Mesenchymal stem cell (in vitro differentiated cells and primary cell): Measurements from ENCODE around the gene SNX25.
"Not testable (repeated sequence)": the region's sequence is repeated elsewhere in the genome, so short reads cannot be mapped to it uniquely, and the experiment has no call there.

Experiments used
- DNase-seq: peaks from one replicate; pipeline ENCODE4 v3.0.0-alpha.2; 2013
- H2AFZ ChIP-seq: one replicate; pipeline ENCODE4 v1.6.1; 2013; ENCODE audit warnings: low read depth, mild to moderate bottlenecking, control low read depth, inconsistent platforms, low read length, moderate library complexity
- H2AK5ac ChIP-seq: 2 replicates; pipeline ENCODE4 v1.6.1; 2013; ENCODE audit warnings: low read length, moderate library complexity, mild to moderate bottlenecking, inconsistent platforms; ENCODE audit not compliant: severe bottlenecking
- H2BK120ac ChIP-seq: one replicate; pipeline ENCODE4 v1.6.1; 2013; ENCODE audit warnings: low read depth, mild to moderate bottlenecking, inconsistent platforms, low read length, moderate library complexity
- H2BK12ac ChIP-seq, 2 experiments: one replicate each; pipeline ENCODE4 v1.6.1; 2013; ENCODE audit warnings: inconsistent platforms in 2 of 2, low read length in 2 of 2, mild to moderate bottlenecking in 2 of 2, moderate library complexity in 2 of 2, control low read depth in 1 of 2
- H2BK15ac ChIP-seq: one replicate; pipeline ENCODE4 v1.6.1; 2013; ENCODE audit warnings: mild to moderate bottlenecking, low read depth, inconsistent platforms; ENCODE audit not compliant: poor library complexity, severe bottlenecking
- H2BK5ac ChIP-seq: 2 replicates; pipeline ENCODE4 v1.6.1; 2013; ENCODE audit warnings: low read depth, mild to moderate bottlenecking, low read length, control low read depth, inconsistent platforms; ENCODE audit not compliant: poor library complexity, severe bottlenecking
- H3K14ac ChIP-seq, 2 experiments: one replicate each; pipeline ENCODE4 v1.6.1; 2013; ENCODE audit warnings: inconsistent platforms in 2 of 2, low read length in 2 of 2, control low read depth in 1 of 2, mild to moderate bottlenecking in 1 of 2, moderate library complexity in 1 of 2
- H3K18ac ChIP-seq, 2 experiments: one replicate each; pipeline ENCODE4 v1.6.1; 2013; ENCODE audit warnings: inconsistent platforms in 2 of 2, low read length in 2 of 2, control low read depth in 1 of 2, low read depth in 1 of 2, mild to moderate bottlenecking in 1 of 2
- H3K23ac ChIP-seq, 2 experiments: one replicate each; pipeline ENCODE4 v1.6.1; 2013; ENCODE audit warnings: inconsistent platforms in 2 of 2, low read length in 2 of 2, mild to moderate bottlenecking in 2 of 2, moderate library complexity in 2 of 2, control low read depth in 1 of 2
- H3K27ac ChIP-seq: 2 replicates; pipeline ENCODE4 v1.5.1; 2013; ENCODE audit warnings: mild to moderate bottlenecking, moderate library complexity, low read length, control low read depth, inconsistent platforms; ENCODE audit not compliant: poor library complexity, severe bottlenecking
- H3K27me3 ChIP-seq, 2 experiments: 2 replicates each; pipeline versions ENCODE4 v1.6.1 to v1.7.0; 2013; ENCODE audit warnings: low read length in 2 of 2, mild to moderate bottlenecking in 2 of 2, moderate library complexity in 2 of 2, control low read depth in 1 of 2, inconsistent platforms in 1 of 2; ENCODE audit not compliant: control insufficient read depth in 1 of 2, insufficient read depth in 1 of 2
- H3K36me3 ChIP-seq, 2 experiments: 2 replicates each; pipeline versions ENCODE4 v1.6.1 to v1.7.0; 2013; ENCODE audit warnings: low read length in 2 of 2, control low read depth in 1 of 2, inconsistent platforms in 1 of 2, low read depth in 1 of 2, mild to moderate bottlenecking in 1 of 2; ENCODE audit not compliant: insufficient read depth in 2 of 2, control insufficient read depth in 1 of 2
- H3K4ac ChIP-seq, 2 experiments: one replicate each; pipeline ENCODE4 v1.6.1; 2013; ENCODE audit warnings: inconsistent platforms in 2 of 2, low read length in 2 of 2, mild to moderate bottlenecking in 2 of 2, moderate library complexity in 2 of 2, control low read depth in 1 of 2, low read depth in 1 of 2
- H3K4me1 ChIP-seq: 2 replicates; pipeline ENCODE4 v1.6.1; 2013; ENCODE audit warnings: low read depth, low read length, control low read depth; ENCODE audit not compliant: control insufficient read depth, insufficient read depth
- H3K4me2 ChIP-seq: 2 replicates; pipeline ENCODE4 v1.6.1; 2013; ENCODE audit warnings: low read length, mild to moderate bottlenecking, inconsistent platforms; ENCODE audit not compliant: poor library complexity, severe bottlenecking
- H3K4me3 ChIP-seq, 2 experiments: 2 replicates each; pipeline versions ENCODE4 v1.5.1 to v1.7.0; 2013; ENCODE audit warnings: low read length in 2 of 2, mild to moderate bottlenecking in 2 of 2, control low read depth in 1 of 2, low read depth in 1 of 2; ENCODE audit not compliant: insufficient read depth in 1 of 2
- H3K79me1 ChIP-seq: replicated peaks from 2 replicates; pipeline ENCODE4 v1.6.1; 2013; ENCODE audit warnings: mild to moderate bottlenecking, control low read depth, low read length, inconsistent platforms; ENCODE audit not compliant: poor library complexity, severe bottlenecking
- H3K9ac ChIP-seq: 2 replicates; pipeline ENCODE4 v1.7.0; 2013; ENCODE audit warnings: mild to moderate bottlenecking, low read length, moderate library complexity
- H3K9me3 ChIP-seq: 2 replicates; pipeline ENCODE4 v1.7.0; 2013; ENCODE audit warnings: mild to moderate bottlenecking, low read length; ENCODE audit not compliant: control insufficient read depth
- H4K8ac ChIP-seq: one replicate; pipeline ENCODE4 v1.6.1; 2013; ENCODE audit warnings: inconsistent platforms, mild to moderate bottlenecking, low read length, moderate library complexity
- H4K91ac ChIP-seq: one replicate; pipeline ENCODE4 v1.6.1; 2013; ENCODE audit warnings: mild to moderate bottlenecking, low read length, inconsistent platforms
- WGBS: methylation state at CpG from one replicate; pipeline ENCODE4 v1.1.7; 2013; ENCODE audit warnings: mixed read lengths; 5-methylcytosine and 5-hydroxymethylcytosine counted together

The SNX25 gene

DNA sequence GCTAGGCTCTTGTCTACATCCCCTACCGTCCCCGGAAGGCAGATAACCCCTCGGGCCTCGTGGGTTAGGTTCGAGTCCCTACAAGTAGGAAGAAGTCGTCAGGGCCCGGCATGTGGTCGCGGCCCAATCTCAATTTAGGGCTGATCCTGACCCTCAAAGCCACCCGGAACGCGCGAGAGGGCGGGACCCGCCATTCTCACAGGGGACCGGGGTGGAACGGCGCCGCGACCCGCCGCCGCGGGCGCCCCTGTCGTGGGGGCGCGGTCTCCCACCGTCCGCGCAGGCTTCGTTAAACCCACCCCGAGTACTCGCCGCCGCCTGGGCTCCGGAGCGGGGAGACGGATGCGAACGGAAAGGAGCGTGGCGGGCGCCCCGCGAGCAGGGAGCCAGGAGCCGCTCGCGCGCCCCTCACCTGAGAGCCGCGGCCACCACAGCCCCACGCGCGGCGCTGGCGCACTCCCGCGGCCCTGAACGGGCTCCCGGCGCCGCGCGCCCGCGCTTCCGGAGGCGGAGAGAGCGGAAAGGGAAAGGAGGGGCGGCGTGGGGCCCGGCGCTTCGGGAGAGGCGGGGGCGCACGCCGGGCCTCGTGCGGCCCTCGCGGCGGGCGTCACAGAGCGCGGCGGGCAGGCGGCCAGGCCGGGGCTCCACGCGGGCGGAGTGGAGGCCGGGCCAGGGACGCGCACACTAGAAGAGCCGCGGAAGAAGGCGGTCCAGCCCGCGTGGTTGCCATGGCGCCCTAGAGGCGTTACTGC is 5.7 kb upstream of the SNX25 start, which contains the start of gene CFAP97:
TSS of gene CFAP97 (minus strand) at position 515 of the 752 bp plus-strand sequence. CDS start 12,804 bp downstream, outside the sequence.
- peaks cover 0 to 4% of the 10 kb centered on the region in 2 experiments for H3K36me3 ChIP-seq
- H4K91ac ChIP-seq: peak within 1 kb of the TSS; percentile 94
- peak; percentile 93 for DNase-seq
- H2BK5ac ChIP-seq: peak within 1 kb of the TSS; percentile 67
- H3K9me3 ChIP-seq: no peaks in the 10 kb centered on the region
- H3K4ac ChIP-seq: peak within 1 kb of the TSS; percentile 80 to 82
- peak within 1 kb of the TSS; percentile 83 for H2BK120ac ChIP-seq
- peak within 1 kb of the TSS in 1 of 2 experiments; percentile 51 for H3K14ac ChIP-seq
- H3K23ac ChIP-seq: no peak within 1 kb of the TSS
- H4K8ac ChIP-seq: peak within 1 kb of the TSS; percentile 95
- peak within 1 kb of the TSS; percentile 46 for H2AFZ ChIP-seq
- H3K4me1 ChIP-seq: peaks cover 10% of the 10 kb centered on the region
- peak within 1 kb of the TSS; percentile 89 to 96 for H3K18ac ChIP-seq
- under 1% methylated on average over 34 of the region's 103 CpGs for WGBS
- peak within 1 kb of the TSS; percentile 89 for H2BK15ac ChIP-seq
- peak within 1 kb of the TSS in 1 of 2 experiments; percentile 24 for H2BK12ac ChIP-seq
- H3K4me2 ChIP-seq: peak within 1 kb of the TSS; percentile 80
- peak within 1 kb of the TSS; percentile 76 to 87 for H3K4me3 ChIP-seq
- peak within 1 kb of the TSS; percentile 30 for H3K27ac ChIP-seq
- no peaks in the 10 kb centered on the region for H3K27me3 ChIP-seq
- H3K79me1 ChIP-seq: peaks cover 6% of the 10 kb centered on the region
- peak within 1 kb of the TSS; percentile 98 for H3K9ac ChIP-seq
- peak within 1 kb of the TSS; percentile 60 for H2AK5ac ChIP-seq

DNA sequence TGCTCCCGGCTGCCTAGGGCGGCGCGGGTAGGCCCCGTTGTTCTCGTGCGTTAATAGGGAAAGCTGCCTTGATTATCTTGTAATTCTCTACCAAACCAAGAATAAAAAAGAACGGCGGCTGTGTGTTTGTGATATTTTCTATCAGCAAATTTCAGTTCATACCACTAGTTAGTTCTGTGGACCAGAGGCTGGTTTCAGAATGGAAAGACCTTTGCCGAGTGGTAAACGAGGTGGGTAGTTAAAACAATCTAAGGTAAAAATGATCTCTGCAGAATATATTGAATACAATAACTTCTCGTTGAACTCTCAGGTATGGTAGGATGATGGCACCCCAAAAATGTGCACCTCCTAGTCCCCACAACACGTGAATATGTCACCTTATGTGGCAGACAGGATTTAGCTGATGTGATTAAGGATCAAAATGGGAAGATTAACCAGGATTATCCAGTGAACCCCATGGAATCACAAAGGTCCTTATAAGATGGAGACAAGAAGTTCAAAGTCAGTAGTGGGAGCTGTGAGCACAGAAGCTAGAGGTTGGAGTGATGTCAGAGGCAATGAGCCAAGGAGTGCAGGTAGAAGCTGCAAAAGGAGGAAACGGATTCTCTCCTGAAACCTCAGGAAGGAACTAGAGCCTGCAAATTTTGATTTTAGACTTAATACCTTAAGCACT is 5.0 kb upstream of the SNX25 start:
- peaks cover 0 to 4% of the 10 kb centered on the region in 2 experiments for H3K36me3 ChIP-seq
- peak overlapping the region; percentile 76 to 87 for H3K4me3 ChIP-seq
- H3K4me2 ChIP-seq: peak overlapping the region; percentile 80
- H3K27me3 ChIP-seq: no peaks in the 10 kb centered on the region
- no peaks in the 10 kb centered on the region for H3K9me3 ChIP-seq
- no peak overlapping the region for H2AK5ac ChIP-seq
- H2BK5ac ChIP-seq: no peak overlapping the region
- no peak overlapping the region for H3K14ac ChIP-seq
- no peak for DNase-seq
- peak overlapping the region; percentile 98 for H3K9ac ChIP-seq
- H3K79me1 ChIP-seq: peaks cover 3% of the 10 kb centered on the region
- no peak overlapping the region for H2AFZ ChIP-seq
- H3K27ac ChIP-seq: peak overlapping the region; percentile 30
- H2BK120ac ChIP-seq: no peak overlapping the region
- no peak overlapping the region for H3K18ac ChIP-seq
- 49% methylated on average over 2 of the region's 14 CpGs for whole genome bisulfite sequencing
- H3K4me1 ChIP-seq: peaks cover 13% of the 10 kb centered on the region
- H2BK15ac ChIP-seq: no peak overlapping the region
- H4K8ac ChIP-seq: peak overlapping the region; percentile 38
- H3K4ac ChIP-seq: no peak overlapping the region
- no peak overlapping the region for H3K23ac ChIP-seq
- peak overlapping the region in 1 of 2 experiments; percentile 6 for H2BK12ac ChIP-seq
- no peak overlapping the region for H4K91ac ChIP-seq

DNA sequence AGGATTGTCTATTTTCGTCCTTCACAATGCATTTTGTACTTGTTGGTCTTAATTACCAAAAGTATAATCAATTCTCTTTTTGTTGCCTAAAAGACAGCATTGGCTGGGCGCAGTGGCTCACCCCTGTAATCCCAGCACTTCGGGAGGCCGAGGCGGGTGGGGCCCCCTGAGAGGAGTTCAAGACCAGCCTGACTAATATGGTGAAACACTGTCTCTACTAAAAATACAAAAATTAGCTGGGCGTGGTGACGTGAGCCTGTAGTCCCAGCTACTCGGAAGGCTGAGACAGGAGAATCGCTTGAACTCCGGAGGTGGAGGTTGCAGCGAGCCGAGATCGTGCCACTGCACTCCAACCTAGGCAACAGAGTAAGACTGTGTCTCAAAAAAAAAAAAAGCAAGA is 4.3 kb upstream of the SNX25 start:
- H2BK12ac ChIP-seq, H3K4me2 ChIP-seq, H3K4ac ChIP-seq, H3K23ac ChIP-seq, DNase-seq, H2AK5ac ChIP-seq, H3K9me3 ChIP-seq, H3K79me1 ChIP-seq, H2AFZ ChIP-seq, H3K27me3 ChIP-seq, H2BK5ac ChIP-seq, H4K8ac ChIP-seq, H3K27ac ChIP-seq, H3K36me3 ChIP-seq, H2BK120ac ChIP-seq, H4K91ac ChIP-seq, H2BK15ac ChIP-seq, H3K14ac ChIP-seq, H3K18ac ChIP-seq: not testable (repeated sequence)
- Histone ChIP-seq H3K9ac (peak overlapping the region; percentile 98), H3K4me3 (peak overlapping the region in 1 of 2 experiments; percentile 87), H3K4me1 (peaks cover 13% of the 10 kb centered on the region)
- WGBS: 97% methylated on average over 13 of the region's 13 CpGs

DNA sequence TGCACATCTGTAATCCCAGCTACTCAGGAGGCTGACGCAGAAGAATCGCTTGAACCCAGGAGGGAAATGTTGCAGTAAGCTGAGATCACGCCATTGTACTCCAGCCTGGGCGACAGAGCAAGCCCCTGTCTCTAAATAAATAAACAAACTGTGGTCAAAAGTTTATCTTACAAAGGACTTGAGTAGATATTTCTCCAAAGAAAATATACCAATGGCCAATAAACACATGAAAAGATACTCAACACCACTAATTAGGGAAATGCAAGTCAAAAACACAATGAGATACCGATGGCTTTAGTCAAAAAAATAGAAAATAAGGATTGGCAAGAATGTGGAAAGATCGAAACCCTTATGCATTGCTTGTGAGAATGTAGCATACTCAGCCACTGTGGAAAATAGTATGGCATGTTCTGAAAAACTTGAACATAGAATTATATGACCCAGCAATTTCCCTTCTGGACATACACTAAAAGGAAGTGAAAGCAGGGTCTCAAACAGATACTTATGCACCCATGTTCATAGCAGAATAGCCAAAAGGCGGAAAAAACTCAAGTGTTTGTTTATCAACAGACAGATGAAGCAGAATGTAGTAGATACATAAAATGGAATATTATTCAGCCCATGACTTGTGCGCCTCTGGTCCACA is 3.6 kb upstream of the SNX25 start:
- no peak overlapping the region for H3K14ac ChIP-seq
- 93% methylated on average over 4 of the region's 8 CpGs for WGBS
- H2BK120ac ChIP-seq: no peak overlapping the region
- no peak overlapping the region for H3K27ac ChIP-seq
- no peak overlapping the region for H3K4ac ChIP-seq
- H2AK5ac ChIP-seq: no peak overlapping the region
- H2BK15ac ChIP-seq: no peak overlapping the region
- H4K91ac ChIP-seq: no peak overlapping the region
- DNase-seq: no peak
- no peak overlapping the region for H2BK12ac ChIP-seq
- no peaks in the 10 kb centered on the region for H3K36me3 ChIP-seq
- H3K4me3 ChIP-seq: no peak overlapping the region
- H3K9me3 ChIP-seq: no peaks in the 10 kb centered on the region
- no peak overlapping the region for H2BK5ac ChIP-seq
- peaks cover 13% of the 10 kb centered on the region for H3K4me1 ChIP-seq
- no peak overlapping the region for H3K9ac ChIP-seq
- no peak overlapping the region for H3K23ac ChIP-seq
- no peak overlapping the region for H3K18ac ChIP-seq
- H3K27me3 ChIP-seq: no peaks in the 10 kb centered on the region
- no peak overlapping the region for H3K4me2 ChIP-seq
- H3K79me1 ChIP-seq: no peaks in the 10 kb centered on the region
- no peak overlapping the region for H4K8ac ChIP-seq
- no peak overlapping the region for H2AFZ ChIP-seq
